HepG2 (cell line): ENCODE data around the gene CCDC9B. TPM values are rescaled to one million over a fixed set of nuclear protein-coding genes. Genes with fewer than 3 reads are reported as not detected.
A peak's percentile ranks its signal among the peaks of the same experiment; 100 is the strongest.

Experiments used
- ARNT2 ChIP-seq: sonication (generic); formaldehyde crosslinking; IDR thresholded peaks from 2 replicates; pipeline ENCODE4 v1.8.0; 2022; ENCODE audit warnings: mild to moderate bottlenecking, low read depth, missing genetic modification reagents, moderate library complexity
- HBP1 ChIP-seq: IDR thresholded peaks from 2 replicates; pipeline ENCODE4 v1.6.1; 2016; ENCODE audit warnings: low read depth, control low read depth
- HOXD1 ChIP-seq: sonication (generic); formaldehyde crosslinking; IDR thresholded peaks from 2 replicates; pipeline ENCODE4 v1.5.0; 2020; ENCODE audit warnings: missing genetic modification reagents
- RERE ChIP-seq: IDR thresholded peaks from 2 replicates; pipeline ENCODE4 v1.6.1; 2016; ENCODE audit warnings: low read depth, missing genetic modification reagents, missing compliant biosample characterization
- SMAD9 ChIP-seq: sonication (generic); formaldehyde crosslinking; IDR thresholded peaks from 2 replicates; pipeline ENCODE4 v1.5.1; 2020; ENCODE audit warnings: mild to moderate bottlenecking, missing genetic modification reagents
- SOX6 ChIP-seq, 2 experiments: fragments of 450-650 bp in 1 of 2; sonication (generic) in 1 of 2; formaldehyde crosslinking in 1 of 2; IDR thresholded peaks; 2 replicates each; pipeline versions ENCODE4 v1.4.0 to v1.6.1; 2017 to 2020; ENCODE audit warnings: antibody characterized with exemption in 1 of 2, mild to moderate bottlenecking in 1 of 2, missing genetic modification reagents in 1 of 2
- ZNF570 ChIP-seq: sonication (generic); formaldehyde crosslinking; IDR thresholded peaks from 2 replicates; pipeline ENCODE4 v1.4.0; 2020; ENCODE audit warnings: mild to moderate bottlenecking, missing genetic modification reagents, borderline replicate concordance
- ZNF790 ChIP-seq: sonication (generic); formaldehyde crosslinking; IDR thresholded peaks from 2 replicates; pipeline ENCODE4 v1.8.0; 2022; ENCODE audit warnings: missing genetic modification reagents, mild to moderate bottlenecking, borderline replicate concordance
- ZNF816 ChIP-seq: sonication (generic); formaldehyde crosslinking; IDR thresholded peaks from 2 replicates; pipeline ENCODE4 v1.8.0; 2022; ENCODE audit warnings: missing genetic modification reagents, mild to moderate bottlenecking, borderline replicate concordance
- polyA plus RNA-seq, 8 experiments: library from polyadenylated mRNA; depleted of rRNA in 3 of 8; stranded (reverse) in 7 of 8; unstranded in 1 of 8; fragments of >200 nt; fragmentation: Illumina TruSeq in 4 of 8; extraction: Trizol in 4 of 8; gene quantifications; 2 replicates each; pipeline versions ENCODE4 v1.2.1 to v1.2.3, GENCODE V29; 2011 to 2016; ENCODE audit warnings: low read depth in 4 of 8, missing spikeins in 1 of 8, mixed read lengths in 1 of 8; ENCODE audit not compliant: insufficient read depth in 1 of 8
- total RNA-seq, 5 experiments: library from RNA; depleted of rRNA; stranded (reverse); fragments of >200 nt; fragmentation: Illumina TruSeq; extraction: Trizol; gene quantifications; 2 replicates each; pipeline ENCODE4 v1.2.3, GENCODE V29; 2016; ENCODE audit warnings: low read depth in 1 of 5
- TF ChIP-seq, protein P1 (sequence below), 2 experiments: sonication (generic) in 1 of 2; formaldehyde crosslinking in 1 of 2; IDR thresholded peaks; 2 replicates each; pipeline versions ENCODE4 v1.6.1 to v1.9.0; 2014 to 2022; ENCODE audit warnings: antibody characterized with exemption in 1 of 2, borderline replicate concordance in 1 of 2, inconsistent platforms in 1 of 2, low read depth in 1 of 2, missing genetic modification reagents in 1 of 2
- TF ChIP-seq, protein P2 (sequence below): sonication (generic); formaldehyde crosslinking; IDR thresholded peaks from 2 replicates; pipeline ENCODE4 v1.4.0; 2020; ENCODE audit warnings: low read depth, mild to moderate bottlenecking, missing genetic modification reagents
- TF ChIP-seq, protein P3 (sequence below): sonication (generic); formaldehyde crosslinking; IDR thresholded peaks from 2 replicates; pipeline ENCODE4 v1.4.0; 2020; ENCODE audit warnings: missing genetic modification reagents, mild to moderate bottlenecking, borderline replicate concordance

The CCDC9B gene
- total and polyA plus RNA-seq, 2 of the 13 experiments (the other 11 are each of a cell fraction or from before 2014, with no cell fraction given): 0.98 to 1.6 TPM

GRCh38 chr15:40282147-40282868, 58.4 kb downstream of the CCDC9B start (continued):
- TF ChIP-seq, protein P1, sequence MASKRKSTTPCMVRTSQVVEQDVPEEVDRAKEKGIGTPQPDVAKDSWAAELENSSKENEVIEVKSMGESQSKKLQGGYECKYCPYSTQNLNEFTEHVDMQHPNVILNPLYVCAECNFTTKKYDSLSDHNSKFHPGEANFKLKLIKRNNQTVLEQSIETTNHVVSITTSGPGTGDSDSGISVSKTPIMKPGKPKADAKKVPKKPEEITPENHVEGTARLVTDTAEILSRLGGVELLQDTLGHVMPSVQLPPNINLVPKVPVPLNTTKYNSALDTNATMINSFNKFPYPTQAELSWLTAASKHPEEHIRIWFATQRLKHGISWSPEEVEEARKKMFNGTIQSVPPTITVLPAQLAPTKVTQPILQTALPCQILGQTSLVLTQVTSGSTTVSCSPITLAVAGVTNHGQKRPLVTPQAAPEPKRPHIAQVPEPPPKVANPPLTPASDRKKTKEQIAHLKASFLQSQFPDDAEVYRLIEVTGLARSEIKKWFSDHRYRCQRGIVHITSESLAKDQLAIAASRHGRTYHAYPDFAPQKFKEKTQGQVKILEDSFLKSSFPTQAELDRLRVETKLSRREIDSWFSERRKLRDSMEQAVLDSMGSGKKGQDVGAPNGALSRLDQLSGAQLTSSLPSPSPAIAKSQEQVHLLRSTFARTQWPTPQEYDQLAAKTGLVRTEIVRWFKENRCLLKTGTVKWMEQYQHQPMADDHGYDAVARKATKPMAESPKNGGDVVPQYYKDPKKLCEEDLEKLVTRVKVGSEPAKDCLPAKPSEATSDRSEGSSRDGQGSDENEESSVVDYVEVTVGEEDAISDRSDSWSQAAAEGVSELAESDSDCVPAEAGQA (IDR thresholded peaks at IDR 0.05; ENCODE audit: low read depth): no peak
- TF ChIP-seq, protein P1 (CRISPR knock-in tag; IDR thresholded peaks at IDR 0.05; ENCODE audit: borderline replicate concordance): no peak
- TF ChIP-seq SMAD9 (CRISPR knock-in tag) (no peak), HBP1 (CRISPR knock-in tag) (no peak), HOXD1 (CRISPR knock-in tag) (peak; percentile 33; the same call in 1 of the 2 replicates), RERE (CRISPR knock-in tag) (no peak), ZNF816 (CRISPR knock-in tag) (no peak), SOX6 (IDR thresholded peaks at IDR 0.05) (no peak), SOX6 (CRISPR knock-in tag; IDR thresholded peaks at IDR 0.05) (no peak), ZNF570 (no peak), ZNF790 (CRISPR knock-in tag) (0 out of 2 replicates have a peak, but pooled peaks have one; percentile 29), ARNT2 (CRISPR knock-in tag) (no peak)
- TF ChIP-seq, protein P2, sequence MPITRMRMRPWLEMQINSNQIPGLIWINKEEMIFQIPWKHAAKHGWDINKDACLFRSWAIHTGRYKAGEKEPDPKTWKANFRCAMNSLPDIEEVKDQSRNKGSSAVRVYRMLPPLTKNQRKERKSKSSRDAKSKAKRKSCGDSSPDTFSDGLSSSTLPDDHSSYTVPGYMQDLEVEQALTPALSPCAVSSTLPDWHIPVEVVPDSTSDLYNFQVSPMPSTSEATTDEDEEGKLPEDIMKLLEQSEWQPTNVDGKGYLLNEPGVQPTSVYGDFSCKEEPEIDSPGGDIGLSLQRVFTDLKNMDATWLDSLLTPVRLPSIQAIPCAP (CRISPR knock-in tag): no peak
- TF ChIP-seq, protein P3, sequence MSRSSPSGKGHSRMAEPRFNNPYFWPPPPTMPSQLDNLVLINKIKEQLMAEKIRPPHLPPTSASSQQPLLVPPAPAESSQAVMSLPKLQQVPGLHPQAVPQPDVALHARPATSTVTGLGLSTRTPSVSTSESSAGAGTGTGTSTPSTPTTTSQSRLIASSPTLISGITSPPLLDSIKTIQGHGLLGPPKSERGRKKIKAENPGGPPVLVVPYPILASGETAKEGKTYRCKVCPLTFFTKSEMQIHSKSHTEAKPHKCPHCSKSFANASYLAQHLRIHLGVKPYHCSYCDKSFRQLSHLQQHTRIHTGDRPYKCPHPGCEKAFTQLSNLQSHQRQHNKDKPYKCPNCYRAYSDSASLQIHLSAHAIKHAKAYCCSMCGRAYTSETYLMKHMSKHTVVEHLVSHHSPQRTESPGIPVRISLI (CRISPR knock-in tag): no peak
